HFF-Myc (cell line): Measurements from ENCODE around the gene ARHGAP5.
A peak's percentile ranks its signal among the peaks of the same experiment; 100 is the strongest.
"Not testable (repeated sequence)": the region's sequence is repeated elsewhere in the genome, so short reads cannot be mapped to it uniquely, and the experiment has no call there.

ENCODE experiments used
- DNase-seq: peaks from one replicate; pipeline ENCODE4 v3.0.0-alpha.2; 2011; ENCODE audit warnings: low read depth; ENCODE audit errors: extremely low read depth
- H3K4me3 ChIP-seq: replicated peaks from 2 replicates; pipeline ENCODE4 v1.5.1; 2011; ENCODE audit warnings: low read depth, mild to moderate bottlenecking, control low read depth, low read length
- TF ChIP-seq, protein P1 (sequence below): IDR thresholded peaks from 2 replicates; pipeline ENCODE4 v1.5.1; 2012; ENCODE audit warnings: mild to moderate bottlenecking, low read depth, low read length, control low read depth; ENCODE audit errors: missing control alignments

The ARHGAP5 gene

GRCh38 chr14:32104803-32105202 lies 27.7 kb downstream of the ARHGAP5 start:
- TF ChIP-seq, protein P1, sequence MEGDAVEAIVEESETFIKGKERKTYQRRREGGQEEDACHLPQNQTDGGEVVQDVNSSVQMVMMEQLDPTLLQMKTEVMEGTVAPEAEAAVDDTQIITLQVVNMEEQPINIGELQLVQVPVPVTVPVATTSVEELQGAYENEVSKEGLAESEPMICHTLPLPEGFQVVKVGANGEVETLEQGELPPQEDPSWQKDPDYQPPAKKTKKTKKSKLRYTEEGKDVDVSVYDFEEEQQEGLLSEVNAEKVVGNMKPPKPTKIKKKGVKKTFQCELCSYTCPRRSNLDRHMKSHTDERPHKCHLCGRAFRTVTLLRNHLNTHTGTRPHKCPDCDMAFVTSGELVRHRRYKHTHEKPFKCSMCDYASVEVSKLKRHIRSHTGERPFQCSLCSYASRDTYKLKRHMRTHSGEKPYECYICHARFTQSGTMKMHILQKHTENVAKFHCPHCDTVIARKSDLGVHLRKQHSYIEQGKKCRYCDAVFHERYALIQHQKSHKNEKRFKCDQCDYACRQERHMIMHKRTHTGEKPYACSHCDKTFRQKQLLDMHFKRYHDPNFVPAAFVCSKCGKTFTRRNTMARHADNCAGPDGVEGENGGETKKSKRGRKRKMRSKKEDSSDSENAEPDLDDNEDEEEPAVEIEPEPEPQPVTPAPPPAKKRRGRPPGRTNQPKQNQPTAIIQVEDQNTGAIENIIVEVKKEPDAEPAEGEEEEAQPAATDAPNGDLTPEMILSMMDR = no peak
- no peak overlapping the region for H3K4me3 ChIP-seq
- no peak for DNase-seq

DNA sequence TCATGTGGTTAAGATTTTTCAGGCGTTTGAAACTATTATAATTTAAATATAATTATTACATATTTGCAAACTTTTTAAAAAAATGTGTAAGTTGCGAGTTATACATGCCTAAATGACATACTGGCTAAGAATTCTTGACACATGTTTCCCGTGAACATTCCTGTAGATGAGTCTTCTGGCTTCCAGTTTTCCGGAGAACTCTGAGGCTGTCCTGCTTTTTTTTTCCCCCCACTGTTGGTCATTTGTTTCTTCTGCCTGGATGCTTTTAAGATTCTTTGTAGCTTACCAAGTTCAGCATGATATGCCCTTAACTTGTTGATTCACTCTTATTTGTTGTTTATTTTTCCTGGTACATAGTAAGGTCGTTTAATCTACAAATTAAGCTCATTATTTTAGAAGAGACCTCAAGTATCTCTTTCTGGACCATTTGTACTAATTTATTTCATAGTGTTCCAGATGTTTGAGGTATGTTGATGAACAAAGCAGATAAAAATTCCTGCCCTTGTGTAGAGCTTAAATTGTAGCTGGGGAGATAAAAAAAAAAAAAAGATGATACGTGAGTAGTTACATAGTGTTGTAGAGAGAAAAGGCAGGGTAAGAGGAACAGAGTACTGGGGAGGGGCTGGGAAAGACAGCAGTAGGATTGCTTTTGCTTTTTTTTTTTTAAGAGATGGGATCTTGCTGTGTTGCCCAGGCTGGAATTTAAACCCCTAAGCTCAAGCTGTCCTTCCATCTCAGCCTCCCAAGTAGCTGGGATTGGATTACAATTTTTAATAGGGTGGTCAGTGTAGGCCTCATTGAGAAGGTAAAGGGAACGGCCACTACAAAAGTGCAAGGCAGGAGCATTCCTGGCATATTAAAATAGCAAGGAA lies 32.8 kb downstream of the ARHGAP5 start:
- TF ChIP-seq, protein P1 = no peak
- H3K4me3 ChIP-seq = no peak overlapping the region
- DNase-seq = peak; percentile 31

GRCh38 chr14:32110548-32110896 lies 33.4 kb downstream of the ARHGAP5 start:
- TF ChIP-seq, protein P1 = no peak
- no peak overlapping the region for H3K4me3 ChIP-seq
- no peak for DNase-seq

DNA sequence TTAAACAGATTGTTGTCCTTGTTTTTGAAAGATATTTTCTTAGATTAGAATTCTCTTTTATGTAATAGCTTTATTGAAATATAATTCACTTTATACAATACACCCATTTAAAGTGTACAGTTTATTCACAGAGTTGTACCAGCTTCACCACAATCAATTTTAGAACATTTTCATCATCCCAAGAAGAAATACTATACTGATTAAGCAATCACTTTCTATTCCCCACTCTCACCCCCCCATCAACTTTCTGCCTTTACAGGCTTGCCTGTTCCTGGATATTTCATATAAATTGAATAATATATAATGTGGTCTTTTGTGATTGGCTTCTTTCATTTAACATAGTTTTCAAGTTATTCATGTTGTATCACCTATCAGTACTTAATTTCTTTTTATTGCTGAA lies 44.4 kb downstream of the ARHGAP5 start:
- TF ChIP-seq, protein P1 = no peak
- no peak for DNase-seq

DNA sequence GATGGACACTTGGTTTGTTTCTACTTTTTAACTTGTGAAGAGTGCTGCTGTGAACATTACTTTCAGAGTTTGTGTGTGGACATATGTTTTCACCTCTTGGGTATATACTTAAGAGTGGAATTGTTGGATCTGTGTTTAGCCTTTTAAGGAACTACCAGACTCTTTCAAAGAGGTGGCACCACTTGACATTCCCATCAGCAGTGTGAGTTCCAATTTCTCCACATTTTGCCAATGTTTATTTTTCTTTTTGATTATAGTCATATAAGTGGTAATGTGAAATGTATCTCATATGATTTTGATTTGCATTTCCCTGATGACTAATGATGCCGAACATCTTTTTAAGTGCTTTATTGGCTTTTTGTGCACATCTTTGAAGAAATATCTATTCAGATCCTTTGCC lies 44.8 kb downstream of the ARHGAP5 start:
- TF ChIP-seq, protein P1 = no peak
- peak; percentile 61 for DNase-seq
- no peak overlapping the region for H3K4me3 ChIP-seq

More for the DNA sequence above, 44.4 kb downstream of the ARHGAP5 start:
- no peak overlapping the region for H3K4me3 ChIP-seq

DNA sequence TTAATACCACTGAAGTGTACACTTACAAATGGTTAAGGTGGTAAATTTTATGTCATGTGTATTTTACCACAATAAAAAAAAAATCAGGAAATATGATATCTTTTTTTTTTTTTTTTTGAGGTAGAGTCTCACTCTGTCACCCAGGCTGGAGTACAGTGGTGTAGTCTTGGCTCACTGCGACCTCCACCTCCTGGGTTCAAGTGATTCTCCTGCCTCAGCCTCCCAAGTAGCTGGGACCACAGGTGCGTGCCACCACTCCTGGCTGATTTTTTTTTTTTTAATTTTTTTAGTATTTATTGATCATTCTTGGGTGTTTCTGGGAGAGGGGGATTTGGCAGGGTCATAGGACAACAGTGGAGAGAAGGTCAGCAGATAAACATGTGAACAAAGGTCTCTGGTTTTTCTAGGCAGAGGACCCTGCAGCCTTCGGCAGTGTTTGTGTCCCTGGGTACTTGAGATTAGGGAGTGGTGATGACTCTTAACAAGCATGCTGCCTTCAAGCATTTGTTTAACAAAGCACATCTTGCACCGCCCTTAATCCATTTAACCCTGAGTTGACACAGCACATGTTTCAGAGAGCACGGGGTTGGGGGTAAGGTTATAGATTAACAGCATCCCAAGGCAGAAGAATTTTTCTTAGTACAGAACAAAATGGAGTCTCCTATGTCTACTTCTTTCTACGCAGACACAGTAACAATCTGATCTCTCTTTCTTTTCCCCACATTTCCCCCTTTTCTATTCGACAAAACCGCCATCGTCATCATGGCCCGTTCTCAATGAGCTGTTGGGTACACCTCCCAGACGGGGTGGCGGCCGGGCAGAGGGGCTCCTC lies 50.0 kb downstream of the ARHGAP5 start:
- not testable (repeated sequence) for DNase-seq, H3K4me3 ChIP-seq

DNA sequence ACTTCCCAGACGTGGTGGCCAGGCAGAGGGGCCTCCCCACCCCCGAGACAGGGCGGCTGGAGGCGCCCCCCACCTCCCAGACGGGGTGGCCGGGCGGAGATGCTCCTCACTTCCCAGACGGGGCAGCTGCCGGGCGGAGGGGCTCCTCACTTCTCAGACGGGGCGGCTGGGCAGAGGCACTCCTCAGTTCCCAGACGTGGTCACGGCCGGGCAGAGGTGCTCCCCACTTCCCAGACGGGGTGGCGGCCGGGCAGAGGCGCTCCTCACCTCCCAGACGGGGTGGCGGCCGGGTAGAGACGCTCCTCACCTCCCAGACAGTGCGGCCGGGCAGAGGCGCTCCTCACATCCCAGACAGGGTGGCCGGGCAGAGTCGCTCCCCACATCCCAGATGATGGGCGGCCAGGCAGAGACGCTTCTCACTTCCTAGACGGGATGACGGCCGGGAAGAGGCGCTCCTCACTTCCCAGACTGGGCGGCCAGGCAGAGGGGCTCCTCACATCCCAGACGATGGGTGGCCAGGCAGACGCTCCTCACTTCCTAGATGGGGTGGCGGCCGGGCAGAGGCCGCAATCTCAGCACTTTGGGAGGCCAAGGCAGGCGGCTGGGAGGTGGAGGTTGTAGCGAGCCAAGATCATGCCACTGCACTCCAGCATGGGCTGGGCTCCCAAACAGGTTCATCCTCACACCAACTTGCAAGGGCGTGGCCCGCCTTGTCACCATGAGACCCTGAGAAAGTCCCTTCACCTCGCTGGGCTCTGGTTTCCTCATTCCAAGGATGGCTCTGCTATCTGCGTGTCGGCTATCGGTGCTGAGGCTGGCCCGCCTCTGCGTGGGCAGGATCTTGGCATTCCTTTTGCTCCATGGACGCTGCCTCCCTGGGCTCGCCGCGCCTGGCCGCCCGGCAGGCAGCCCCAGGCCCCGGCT lies 50.9 kb downstream of the ARHGAP5 start:
- not testable (repeated sequence) for H3K4me3 ChIP-seq, DNase-seq
